Stimulated activated CD4-positive, alpha-beta T cell treated with anti-CD3 and anti-CD28 coated beads, Interleukin-1b, Interleukin-23, amount 100 ng/mL, for 48 hours (primary cell): ENCODE measurements around the gene LRP1.

Experiments used
- DNase-seq: peaks from one replicate; pipeline ENCODE4 v3.0.0-alpha.2; 2020

The LRP1 gene

GRCh38 chr12:57094208-57095160 lies 33.8 kb upstream of the LRP1 start:
- no peak for DNase-seq

- no peak for DNase-seq
These were observed 32.8 kb upstream of the LRP1 start for GRCh38 chr12:57095440-57095839.

DNA sequence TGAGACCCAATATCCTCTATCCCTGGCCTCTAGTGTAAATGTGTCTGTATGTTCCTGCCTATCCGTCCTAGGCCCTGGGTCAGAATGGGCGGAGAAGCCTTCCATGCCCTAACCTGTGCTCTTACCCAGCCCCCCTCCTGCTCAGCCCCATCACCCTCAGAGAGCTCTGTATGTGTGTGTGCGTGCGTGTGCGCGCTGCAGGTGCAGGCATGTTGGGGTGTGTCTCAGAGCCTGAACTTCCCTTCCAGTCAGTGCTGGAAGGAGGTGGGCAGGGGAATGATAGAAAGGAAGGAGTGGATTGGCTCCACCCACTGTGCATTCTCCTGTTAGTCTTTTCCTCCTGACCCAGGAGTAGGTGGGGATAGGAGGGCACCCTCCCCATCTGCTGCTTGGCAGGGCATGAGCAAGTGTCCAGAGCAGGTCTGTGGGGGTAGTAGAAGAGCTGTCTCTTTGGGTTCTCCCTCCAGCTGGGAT lies 32.1 kb upstream of the LRP1 start:
- no peak for DNase-seq

DNA sequence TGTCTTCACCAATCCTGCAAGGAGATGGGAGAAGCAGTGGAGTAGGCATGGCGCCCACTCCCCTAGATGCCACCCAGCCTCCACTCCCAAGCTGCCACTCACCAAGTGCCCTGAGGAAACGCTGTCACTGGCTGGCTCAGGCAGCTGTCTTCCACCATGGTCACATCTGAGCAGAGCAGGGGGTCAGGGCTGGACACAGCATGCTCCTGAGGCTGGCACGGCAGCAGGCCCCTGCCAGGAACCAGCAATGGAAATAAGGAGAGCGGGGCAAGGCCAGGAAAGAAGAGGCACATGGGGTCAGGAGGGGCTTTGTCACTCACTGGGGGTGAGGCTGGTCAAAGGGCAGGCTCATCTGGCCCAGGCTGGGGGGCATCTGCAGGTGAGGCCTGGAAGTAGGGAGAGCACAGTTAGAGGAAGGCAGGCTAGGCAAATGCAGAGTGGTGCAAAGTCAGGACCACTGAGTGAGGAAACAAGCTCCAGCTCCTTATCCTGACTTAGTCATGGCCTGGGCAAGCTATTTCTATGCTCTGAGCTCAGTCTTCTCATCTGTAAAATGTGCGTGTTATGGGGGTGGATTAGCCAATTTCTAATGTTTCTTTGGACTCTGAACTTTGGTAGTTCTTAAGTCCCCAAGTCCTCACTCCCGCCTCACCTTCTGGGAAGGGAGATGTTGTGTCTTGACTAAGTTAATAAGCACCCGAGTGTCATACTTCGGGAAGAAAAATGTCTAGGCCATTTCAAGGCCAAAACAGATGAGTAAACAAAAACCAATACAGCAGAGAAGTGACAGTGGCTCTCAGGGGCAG lies 31.3 kb upstream of the LRP1 start:
- DNase-seq, result no peak

GRCh38 chr12:57097554-57097835 lies 30.8 kb upstream of the LRP1 start:
- DNase-seq, result no peak

DNA sequence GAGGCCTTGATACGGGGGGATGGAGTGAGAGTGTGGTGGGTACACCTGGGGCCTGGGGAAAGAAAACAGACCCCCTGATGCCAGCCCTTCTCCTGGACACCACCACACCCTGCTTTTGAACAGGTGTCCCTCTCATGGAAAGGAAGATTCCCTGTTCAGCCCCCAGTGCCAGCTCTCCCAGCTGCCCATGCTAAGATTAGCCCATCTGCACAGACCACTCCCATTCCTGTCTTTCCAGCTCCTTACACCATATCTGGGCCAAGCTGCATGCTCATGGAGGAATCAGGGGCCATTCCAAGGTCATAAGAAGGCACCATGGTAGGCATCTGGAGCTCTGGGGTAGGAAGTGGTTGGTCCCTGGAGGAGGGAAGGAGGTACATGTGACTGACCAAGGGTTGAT lies 29.7 kb upstream of the LRP1 start:
- no peak for DNase-seq

- DNase-seq, result no peak
These were observed 29.1 kb upstream of the LRP1 start for GRCh38 chr12:57099047-57099714.

DNA sequence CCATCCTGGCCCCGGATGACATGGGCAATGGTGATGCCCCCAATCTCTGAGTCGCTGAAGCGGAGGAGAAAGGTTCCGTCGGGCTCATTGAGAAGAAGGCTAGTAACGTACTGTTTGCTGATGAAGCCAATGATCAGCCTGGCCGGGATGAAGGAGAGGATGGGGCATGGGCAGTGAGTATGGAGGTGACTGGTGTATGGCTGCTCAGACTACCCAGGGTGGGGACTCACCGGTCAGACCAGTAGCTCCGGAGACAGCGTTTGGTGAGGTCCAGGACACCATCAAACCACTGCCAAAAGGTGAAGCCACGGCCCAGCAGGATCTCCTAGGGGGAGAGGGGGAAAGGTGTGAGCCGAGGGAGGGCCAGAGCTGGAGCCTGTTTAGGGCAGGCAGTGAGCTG lies 28.5 kb upstream of the LRP1 start:
- no peak for DNase-seq

DNA sequence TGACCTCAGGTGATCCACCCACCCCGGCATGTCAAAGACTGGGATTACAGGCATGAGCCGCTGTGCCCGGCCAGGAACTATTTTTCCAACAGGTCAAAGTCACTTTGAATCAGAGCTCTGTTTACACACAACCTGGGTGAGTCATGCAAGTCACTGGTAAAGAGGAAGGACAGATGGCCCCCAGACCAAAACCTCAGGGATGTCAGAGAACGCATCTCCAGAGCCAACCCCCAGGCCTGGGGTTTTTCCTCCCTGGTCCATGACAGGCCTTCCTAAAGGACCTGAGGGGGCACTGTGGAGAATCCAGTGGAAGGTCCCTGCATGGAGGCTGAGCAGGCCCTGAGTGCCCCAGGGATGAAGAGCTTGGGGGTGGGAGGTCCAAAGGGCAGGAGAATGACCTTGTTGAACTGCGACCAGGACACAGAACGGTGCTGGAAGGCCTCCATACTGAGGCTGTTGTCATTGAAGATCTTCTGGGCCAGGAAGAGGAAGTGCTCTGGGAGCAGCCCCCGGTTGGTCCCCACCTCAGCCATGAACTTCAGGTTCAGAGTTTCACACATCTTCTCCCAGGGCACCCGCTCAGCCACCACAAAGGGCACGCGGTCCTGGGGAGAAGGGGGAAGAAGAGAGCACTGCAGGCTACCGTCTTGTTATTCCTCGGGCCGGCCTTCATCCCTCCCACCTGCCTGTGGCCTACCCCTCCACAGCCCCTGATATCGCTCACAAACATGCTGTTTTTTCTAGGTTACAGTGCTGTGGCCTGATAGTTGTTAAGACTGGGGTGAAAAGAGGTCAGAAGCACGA lies 26.2 kb upstream of the LRP1 start:
- no peak for DNase-seq

DNA sequence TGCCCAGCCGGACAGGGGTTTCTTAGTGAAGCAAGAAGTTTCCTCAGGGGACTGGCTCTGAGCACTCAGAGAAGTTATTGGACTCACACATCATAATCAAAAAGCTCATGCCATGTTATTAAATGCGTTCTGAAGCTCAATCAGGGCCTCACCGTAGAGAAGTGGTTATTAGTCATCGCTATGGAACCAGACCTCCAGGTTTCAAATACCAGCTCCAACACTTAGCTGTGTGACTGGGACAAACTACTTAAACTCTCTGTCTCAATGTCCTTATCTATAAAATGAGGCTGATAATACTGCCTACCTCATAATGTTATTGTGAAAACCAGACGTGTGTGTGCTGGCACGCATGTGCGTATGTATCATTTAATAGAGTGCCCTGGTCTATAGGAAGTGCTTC lies 24.4 kb upstream of the LRP1 start:
- no peak for DNase-seq

- DNase-seq, result no peak
These were observed 23.9 kb upstream of the LRP1 start for GRCh38 chr12:57104292-57104910.

- DNase-seq, result no peak
These were observed 23.1 kb upstream of the LRP1 start for GRCh38 chr12:57105011-57105753.

DNA sequence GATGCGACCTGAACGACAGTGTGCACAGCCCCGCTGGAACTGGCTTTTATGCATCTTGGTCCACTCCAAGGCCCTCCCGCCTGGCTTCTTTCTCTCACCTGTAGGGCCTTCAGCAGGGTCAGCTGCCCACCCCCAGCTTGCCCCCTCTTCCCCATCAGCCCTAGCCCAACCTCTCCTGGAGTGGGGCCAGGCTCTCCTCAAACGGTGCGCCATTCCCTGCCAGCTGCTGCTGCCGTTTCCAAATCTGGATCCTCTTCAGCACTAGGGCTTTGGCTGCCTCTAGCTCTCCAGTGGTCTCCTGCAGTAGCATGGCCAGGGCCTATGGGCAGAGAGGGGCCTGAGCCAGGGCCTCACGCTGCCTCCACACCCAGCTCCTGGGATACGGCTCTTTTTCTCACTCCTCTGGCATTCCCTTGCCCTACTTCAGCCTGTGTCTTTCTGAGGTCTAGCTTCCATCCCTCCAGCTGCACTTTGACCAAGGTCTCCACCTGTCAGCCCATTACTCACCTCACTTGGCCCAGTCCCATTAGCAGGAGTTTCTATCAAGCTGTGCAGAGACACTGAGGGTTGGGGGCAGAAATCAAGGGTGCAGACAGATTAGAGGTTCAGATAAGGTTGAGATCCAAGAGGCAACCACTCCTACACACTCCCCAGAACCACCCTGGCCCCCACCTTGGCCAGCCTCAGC lies 22.1 kb upstream of the LRP1 start:
- no peak for DNase-seq

DNA sequence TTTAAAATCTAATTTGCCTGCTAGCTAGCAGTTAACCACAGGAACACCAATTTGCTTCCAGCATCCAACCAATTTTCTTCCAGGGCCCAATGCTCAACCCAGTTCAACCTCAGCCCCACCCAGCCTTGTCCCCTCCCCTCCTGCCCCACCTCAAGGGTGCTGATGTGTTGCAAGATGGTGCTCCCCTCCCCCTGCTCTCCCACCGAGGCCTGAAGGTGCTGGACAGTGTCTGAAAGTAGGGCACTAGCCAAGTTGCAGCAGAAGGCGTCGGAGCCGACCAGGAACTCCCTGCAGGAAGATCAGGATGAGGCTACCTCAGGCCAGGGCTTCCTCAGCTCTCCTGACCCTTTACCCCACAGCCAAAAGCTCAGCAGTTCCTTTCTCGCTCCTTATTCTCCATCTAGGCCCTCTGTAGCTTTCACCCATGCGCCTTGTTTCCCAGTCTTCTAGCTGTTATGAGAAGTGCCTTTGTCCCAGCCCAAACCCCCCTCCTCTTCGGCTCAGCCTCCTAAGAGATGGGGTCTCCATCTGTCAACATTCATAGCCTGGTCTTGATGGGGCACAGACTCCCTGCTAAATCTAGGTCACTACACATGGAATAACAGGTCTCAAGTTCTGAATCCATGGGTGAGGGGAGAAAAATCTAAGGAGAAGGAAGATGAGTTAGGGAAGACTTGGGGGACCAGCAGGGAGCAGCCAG lies 20.7 kb upstream of the LRP1 start:
- DNase-seq, result no peak

GRCh38 chr12:57109207-57110103 lies 18.8 kb upstream of the LRP1 start:
- DNase-seq, result no peak

DNA sequence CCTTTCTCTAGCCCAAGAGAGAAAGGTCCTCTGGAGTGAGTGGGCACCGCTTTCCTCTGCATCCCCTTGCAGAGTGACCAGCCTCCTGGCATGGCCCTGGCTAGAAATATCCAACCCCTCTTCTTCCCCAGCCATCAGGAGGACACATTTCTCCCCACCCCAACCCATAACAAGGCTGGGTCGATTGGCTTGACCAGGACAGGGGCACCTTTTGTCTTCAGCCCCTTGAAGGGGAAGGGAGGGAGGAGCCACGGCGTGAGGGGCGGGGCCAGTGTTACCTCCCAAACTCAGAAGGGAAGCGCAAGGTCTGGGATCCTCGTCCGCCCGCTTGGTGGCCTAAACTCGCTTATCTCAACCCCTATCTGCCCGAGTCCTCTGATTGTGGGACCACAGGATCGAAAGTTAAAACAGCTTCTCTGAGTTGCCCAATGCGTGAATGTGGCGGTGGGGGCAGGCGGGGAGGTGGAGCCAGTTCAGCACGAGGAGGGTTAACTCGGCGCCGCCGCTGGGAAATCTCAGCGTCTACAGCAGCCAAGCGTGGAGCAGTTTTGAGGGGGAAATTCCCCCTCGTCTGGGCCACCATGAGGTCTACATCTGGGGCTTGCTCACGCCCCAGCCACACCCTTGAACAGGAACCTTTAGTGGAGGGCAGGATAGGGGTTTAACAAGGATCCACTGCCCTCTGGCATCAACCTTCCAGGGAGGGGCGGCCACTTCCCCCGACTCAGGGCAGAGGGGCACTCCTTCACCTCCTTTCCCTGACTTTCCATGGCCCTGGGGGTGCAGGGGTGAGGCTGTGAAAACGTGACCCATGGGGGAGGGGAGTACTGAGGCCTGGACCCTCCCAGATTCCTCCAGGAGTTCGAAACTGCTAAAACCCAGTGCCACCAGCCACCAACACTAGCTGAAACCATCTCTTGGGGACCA lies 17.9 kb upstream of the LRP1 start:
- peak; percentile 83 for DNase-seq

- DNase-seq, result peak; percentile 82
These were observed 17.1 kb upstream of the LRP1 start, which contains the start of gene STAT6 for GRCh38 chr12:57111031-57111734. STAT6 (minus strand) TSS chr12:57111362; CDS start chr12:57108278, 3,084 bp downstream.
